Activated CD4-positive, alpha-beta T cell treated with anti-CD3 and anti-CD28 coated beads, Interleukin-10, Interleukin-2, amounts not matched to agents 100 ng/mL and 50 ng/mL, durations not matched to agents 16 hours and 8 hours (primary cell): ENCODE measurements around the gene HIF3A.

Source experiments
- DNase-seq: peaks from one replicate; pipeline ENCODE4 v3.0.0-alpha.2; 2020

Gene HIF3A

DNA sequence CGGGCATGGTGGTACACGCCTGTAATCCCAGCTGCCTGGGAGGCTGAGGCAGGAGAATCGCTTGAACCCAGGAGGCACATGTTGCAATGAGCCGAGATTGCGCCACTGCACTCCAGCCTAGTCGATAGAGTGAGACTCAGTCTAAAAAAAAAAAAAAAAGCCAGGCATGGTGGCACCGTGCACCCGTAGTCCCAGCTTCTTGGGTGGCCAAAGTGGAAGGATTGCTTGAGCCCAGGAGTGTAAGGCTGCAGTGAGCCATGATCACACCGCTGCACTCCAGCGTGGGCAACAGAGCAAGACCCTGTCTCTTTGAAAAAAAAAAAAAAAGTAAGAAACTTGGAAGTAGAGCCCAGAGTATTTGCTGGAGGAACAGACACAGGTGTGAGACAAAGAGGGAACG lies 88.8 kb downstream of the HIF3A start:
- no peak for DNase-seq

DNA sequence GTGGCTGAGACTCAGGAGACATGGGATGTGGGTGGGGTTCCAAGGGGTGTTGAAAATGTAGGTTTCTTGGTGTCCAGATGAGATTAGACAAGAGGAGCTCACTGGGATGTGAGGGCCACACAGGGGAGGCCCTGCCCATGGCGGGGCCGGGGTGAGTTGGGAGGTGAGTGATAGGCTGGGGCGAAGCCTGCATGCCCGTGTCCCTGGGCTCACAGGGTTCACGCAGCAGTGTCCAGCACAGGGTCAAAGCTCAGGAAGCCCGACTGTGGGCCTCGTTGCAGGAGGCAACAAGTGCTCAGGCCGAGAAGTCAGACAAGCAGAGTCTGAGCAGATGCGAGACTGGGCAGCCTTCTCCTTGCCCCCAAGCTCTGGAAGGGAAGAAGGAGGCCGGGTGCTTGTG lies 89.3 kb downstream of the HIF3A start:
- no peak for DNase-seq

DNA sequence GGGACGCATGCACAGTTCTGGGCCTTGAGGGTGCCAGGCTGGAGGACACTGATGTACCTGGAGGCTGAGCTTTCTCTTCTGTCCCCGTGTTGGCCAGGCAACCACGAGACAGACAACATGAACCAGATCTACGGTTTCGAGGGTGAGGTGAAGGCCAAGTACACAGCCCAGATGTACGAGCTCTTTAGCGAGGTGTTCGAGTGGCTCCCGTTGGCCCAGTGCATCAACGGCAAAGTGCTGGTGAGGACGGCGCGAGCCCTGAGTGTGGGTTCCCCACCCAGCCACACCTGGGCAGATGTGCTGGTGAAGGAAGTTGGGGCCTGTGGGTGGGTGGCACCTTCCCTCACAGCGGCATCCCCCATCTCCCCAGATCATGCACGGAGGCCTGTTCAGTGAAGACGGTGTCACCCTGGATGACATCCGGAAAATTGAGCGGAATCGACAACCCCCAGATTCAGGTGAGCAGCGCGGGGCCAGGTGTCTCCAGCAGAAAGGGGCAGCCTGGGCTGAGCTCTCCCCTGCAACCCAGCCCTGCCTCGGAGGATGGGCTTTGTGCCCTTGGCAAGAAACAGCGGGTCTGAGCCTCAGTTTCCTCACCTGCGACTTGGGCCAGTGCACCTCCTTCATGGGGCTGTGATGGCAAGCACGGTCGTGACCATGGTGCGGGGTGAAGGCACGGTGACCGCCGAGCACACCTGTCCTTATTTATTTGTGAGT lies 90.3 kb downstream of the HIF3A start:
- no peak for DNase-seq

DNA sequence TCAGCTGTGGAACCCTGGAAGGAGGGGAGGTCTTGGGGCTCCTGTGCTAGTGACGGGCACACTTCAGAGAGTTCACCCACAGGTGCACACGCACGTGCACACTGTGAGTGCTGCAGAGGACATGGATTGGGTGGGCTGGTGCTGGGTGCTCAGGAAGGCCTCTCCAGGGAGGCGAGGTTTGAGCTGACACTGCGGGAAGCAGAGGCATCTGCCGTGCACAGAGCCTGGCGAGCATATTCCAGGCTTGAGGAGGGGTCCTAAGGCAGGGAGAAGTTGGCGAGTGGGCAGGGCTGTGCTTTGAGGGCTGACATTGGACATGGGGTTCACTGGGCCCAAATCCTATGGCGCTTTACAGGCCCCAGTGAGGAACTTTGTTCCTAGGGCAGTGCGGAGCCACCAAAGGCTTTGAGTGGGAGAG lies 90.9 kb downstream of the HIF3A start:
- no peak for DNase-seq

DNA sequence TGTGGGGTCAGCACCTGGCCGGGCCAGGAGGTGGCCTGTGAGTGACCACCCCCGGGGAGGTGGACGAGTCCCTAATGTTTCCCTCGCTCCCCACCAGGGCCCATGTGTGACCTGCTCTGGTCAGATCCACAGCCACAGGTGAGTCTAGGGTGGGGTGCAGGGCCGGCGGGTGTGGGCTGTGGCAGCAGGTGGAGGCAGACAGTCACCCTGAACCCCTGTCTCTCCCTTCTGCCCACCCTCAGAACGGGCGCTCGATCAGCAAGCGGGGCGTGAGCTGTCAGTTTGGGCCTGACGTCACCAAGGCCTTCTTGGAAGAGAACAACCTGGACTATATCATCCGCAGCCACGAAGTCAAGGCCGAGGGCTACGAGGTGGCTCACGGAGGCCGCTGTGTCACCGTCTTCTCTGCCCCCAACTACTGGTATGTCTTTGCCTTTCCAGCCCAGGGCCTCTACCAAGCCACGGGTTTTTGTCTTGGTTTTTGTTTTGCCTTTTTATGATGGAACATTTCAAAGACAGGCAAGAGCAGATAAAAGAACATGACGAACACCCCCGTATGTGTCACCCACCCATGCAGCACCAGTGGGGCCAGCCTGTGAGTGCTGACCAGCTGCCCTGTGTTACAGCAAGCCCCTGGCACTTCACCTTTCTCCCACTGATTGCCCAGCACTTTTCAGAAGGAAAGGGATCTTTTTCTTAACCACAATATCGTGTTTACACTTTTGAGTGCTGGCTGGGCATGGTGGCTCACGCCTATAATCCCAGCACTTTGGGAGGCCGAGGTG lies 91.7 kb downstream of the HIF3A start:
- DNase-seq = no peak

DNA sequence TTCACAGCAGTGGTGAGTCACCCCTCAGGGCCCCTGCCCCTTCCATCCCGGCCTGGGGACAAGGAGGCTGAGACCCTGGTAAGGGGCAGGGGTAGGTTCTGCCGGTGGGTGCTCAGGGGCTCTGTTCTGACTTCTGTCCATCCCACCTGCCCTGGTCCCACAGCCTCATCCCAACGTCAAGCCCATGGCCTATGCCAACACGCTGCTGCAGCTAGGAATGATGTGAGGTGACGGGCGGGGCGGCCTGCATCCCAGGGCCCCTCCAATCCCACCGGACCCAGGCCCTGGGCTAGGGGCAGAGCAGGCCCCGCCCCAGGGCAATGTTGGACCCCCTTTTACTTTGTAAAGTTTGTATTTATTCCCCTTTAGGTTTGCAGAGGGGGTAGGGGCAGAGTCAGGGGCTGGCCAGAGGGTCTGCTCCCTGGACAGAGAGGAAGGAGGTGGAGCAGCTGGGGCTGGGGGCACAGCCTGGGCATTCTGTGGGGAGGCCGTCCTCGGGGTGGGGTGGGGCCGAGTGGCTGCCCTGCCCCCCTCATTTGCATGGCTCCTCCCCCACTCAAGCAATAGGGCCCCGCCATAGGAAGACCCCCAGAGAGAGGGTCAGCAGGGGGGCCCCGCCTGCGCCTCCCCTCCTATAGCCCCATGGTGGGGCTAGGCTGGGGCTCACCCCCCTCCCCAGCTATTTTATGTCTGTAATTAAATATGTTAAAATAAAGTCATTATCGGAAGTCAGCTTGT lies 93.4 kb downstream of the HIF3A start:
- no peak for DNase-seq

DNA sequence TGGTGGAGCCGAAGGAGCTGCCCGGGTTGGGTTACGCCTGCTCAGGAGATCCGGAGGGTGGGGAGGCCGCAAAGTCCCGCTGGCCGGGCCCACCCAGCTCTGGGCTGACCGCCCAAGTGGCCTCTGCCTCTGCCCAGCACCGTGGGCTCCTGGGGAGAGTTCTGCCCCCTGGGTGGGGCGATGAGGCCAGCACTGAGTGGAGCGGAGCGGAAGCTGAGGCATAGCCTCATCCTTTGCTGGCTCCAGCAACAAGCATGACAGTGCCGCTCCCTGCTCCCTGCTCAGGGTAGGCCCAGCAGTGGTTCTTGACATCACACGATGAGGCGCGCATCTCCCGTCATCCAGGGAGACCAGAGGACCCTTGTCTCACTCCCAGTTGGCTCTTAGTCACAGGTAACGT lies 94.0 kb downstream of the HIF3A start:
- no peak for DNase-seq

DNA sequence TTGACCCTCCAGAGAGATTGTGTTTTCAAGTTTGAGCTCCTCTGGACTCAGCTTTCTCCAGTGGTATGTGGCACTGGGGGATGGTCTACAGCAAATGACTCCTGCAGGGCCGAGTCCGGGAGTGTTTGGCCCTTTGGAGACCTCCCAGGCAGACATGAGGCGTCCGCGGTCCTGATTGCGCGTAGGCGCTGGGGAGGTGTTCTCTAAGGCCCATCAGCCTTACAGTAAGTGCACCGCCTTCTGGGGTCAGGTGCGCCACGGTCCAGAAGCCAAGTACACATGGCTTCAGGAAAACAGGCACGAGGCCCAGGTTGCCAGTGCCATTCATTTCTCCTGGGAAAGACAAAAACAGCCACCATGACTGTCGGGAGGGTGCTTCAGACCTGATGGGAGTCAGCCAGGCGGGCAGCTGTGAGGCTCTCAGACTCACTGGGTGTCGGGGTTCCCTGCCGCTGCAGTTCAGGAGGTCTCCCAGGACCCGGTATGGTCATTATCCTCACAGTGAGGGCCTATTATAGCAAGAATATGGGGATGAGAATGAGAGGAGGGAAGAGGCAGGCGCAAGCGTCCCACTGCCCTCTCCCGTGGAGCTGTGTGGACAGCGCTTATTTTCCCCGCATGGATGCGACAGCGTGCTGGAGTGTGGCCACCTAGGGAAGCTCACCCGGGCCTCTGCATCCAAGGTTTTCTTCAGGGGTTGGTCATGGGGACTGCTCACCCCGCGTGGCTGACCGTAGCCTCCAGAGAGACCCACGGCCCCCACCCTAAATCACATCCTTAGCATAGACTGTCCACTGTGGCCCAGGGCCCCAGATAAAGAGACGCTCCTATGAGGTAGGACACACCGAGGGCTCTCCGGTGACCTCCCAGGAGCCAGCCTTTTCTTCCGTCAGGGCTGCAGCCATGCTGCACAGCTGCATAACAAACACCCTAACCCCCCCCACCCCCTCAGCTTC lies 94.7 kb downstream of the HIF3A start:
- DNase-seq = no peak

DNA sequence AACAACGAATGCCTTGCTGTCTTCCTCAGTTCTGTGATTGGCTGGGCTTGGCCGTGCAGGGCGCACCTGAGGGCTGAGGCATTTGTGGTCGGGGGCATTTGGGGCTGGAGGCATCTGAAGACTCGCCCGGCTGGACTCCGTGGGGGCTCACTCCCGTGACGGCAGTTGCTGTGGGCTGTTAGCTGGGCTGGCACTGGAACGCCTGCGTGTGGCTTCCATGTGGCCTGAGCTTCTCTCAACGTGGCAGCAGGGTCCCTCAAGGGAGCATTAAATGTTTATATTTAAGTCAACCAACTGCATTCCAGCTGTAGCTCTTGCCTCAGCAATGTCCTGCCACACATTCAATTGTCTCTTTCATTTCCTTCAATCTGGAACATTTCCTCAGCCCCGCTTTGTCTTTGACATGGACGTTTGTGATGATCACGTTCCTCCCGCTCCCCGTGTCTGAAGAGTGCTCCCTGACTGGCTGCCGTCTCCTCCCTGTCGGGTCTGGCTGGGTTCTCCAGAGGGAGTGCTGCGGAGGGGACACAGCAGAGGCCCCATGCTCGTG lies 95.5 kb downstream of the HIF3A start:
- no peak for DNase-seq

DNA sequence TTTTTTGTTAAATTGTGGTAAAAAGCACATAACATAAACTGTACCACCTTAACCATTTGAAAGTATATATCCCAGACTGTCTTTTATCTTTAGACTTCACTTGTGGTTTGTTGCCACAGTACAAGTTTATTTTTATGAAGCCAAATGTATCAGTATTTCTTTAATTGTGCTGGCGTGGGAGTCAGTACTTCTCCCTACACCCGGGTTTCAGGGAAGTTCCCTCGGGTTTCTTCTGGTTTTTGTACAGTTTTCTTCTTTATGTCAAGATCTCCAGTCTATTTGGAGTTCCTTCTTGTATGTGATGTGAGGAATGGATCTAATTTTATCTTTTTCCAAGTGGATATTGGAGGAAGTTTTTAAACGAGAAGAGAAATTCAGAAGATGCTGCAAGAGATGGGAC lies 96.0 kb downstream of the HIF3A start:
- DNase-seq = no peak
